ENCODE measurements around the gene FLNA.
A peak's percentile ranks its signal among the peaks of the same experiment; 100 is the strongest.

Gene FLNA

GRCh38 chrX:154413142-154413541 lies 38.7 kb upstream of the FLNA start:
- no peak for DNase-seq (ENCODE audit: low read depth)

GRCh38 chrX:154412468-154412867 lies 38.0 kb upstream of the FLNA start:
- peak overlapping the region; percentile 62 for H3K4me3 ChIP-seq (ENCODE audit: low read depth, low read length)
- no peak for TF ChIP-seq MAX (IDR thresholded peaks at IDR 0.05; ENCODE audit: low read depth, low read length)
- TF ChIP-seq MYC (IDR thresholded peaks at IDR 0.05; ENCODE audit: low read depth, low read length) = no peak
- no peak for TF ChIP-seq CTCF (IDR thresholded peaks at IDR 0.05; ENCODE audit: low read depth, low read length)
- TF ChIP-seq POLR2A (IDR thresholded peaks at IDR 0.05; ENCODE audit: extremely low read depth, insufficient read length) = no peak
- DNase-seq (ENCODE audit: low read depth) = peak; percentile 71

More at GRCh38 chrX:154413142-154413541, 38.7 kb upstream of the FLNA start:
- no peak overlapping the region for H3K4me3 ChIP-seq (ENCODE audit: low read depth, low read length)
- no peak for TF ChIP-seq MAX (IDR thresholded peaks at IDR 0.05; ENCODE audit: low read depth, low read length)
- no peak for TF ChIP-seq MYC (IDR thresholded peaks at IDR 0.05; ENCODE audit: low read depth, low read length)
- no peak for TF ChIP-seq POLR2A (IDR thresholded peaks at IDR 0.05; ENCODE audit: extremely low read depth, insufficient read length)
- TF ChIP-seq CTCF (IDR thresholded peaks at IDR 0.05; ENCODE audit: low read depth, low read length) = no peak

- H3K4me3 ChIP-seq (ENCODE audit: low read depth, low read length) = peak overlapping the region; percentile 62
- TF ChIP-seq MAX (IDR thresholded peaks at IDR 0.05; ENCODE audit: low read depth, low read length) = no peak
- TF ChIP-seq CTCF (IDR thresholded peaks at IDR 0.05; ENCODE audit: low read depth, low read length) = no peak
- TF ChIP-seq POLR2A (IDR thresholded peaks at IDR 0.05; ENCODE audit: extremely low read depth, insufficient read length) = peak; percentile 39
- no peak for TF ChIP-seq MYC (IDR thresholded peaks at IDR 0.05; ENCODE audit: low read depth, low read length)
- DNase-seq (ENCODE audit: low read depth) = peak; percentile 71
These were observed 37.5 kb upstream of the FLNA start for GRCh38 chrX:154411981-154412340.

- peak; percentile 93 for DNase-seq (ENCODE audit: low read depth)
- no peak for TF ChIP-seq CTCF (IDR thresholded peaks at IDR 0.05; ENCODE audit: low read depth, low read length)
- TF ChIP-seq MAX (IDR thresholded peaks at IDR 0.05; ENCODE audit: low read depth, low read length) = no peak
- TF ChIP-seq MYC (IDR thresholded peaks at IDR 0.05; ENCODE audit: low read depth, low read length) = no peak
- no peak for TF ChIP-seq POLR2A (IDR thresholded peaks at IDR 0.05; ENCODE audit: extremely low read depth, insufficient read length)
- H3K4me3 ChIP-seq (ENCODE audit: low read depth, low read length) = peak within 1 kb of the TSS; percentile 53
These were observed 34.9 kb upstream of the FLNA start, which contains the start of gene DNASE1L1 for GRCh38 chrX:154409222-154409871. Gene DNASE1L1 (minus strand): TSS chrX:154409254. CDS start chrX:154405568, 3,686 bp downstream.

GRCh38 chrX:154408659-154409221 lies 34.3 kb upstream of the FLNA start:
- TF ChIP-seq CTCF (IDR thresholded peaks at IDR 0.05; ENCODE audit: low read depth, low read length) (no peak), POLR2A (IDR thresholded peaks at IDR 0.05; ENCODE audit: extremely low read depth, insufficient read length) (peak; percentile 15), MYC (IDR thresholded peaks at IDR 0.05; ENCODE audit: low read depth, low read length) (no peak), MAX (IDR thresholded peaks at IDR 0.05; ENCODE audit: low read depth, low read length) (no peak)
- peak overlapping the region; percentile 49 for H3K4me3 ChIP-seq (ENCODE audit: low read depth, low read length)
- no peak for DNase-seq (ENCODE audit: low read depth)
